Erythroblast (primary cell): Measurements from ENCODE around the gene MTHFR.

Experiments
- GATA1 ChIP-seq: IDR thresholded peaks from 2 replicates; pipeline ENCODE4 v1.6.1; 2011; ENCODE audit warnings: low read depth, mild to moderate bottlenecking, control low read depth, low read length, moderate library complexity
- POLR2A ChIP-seq: IDR thresholded peaks from 2 replicates; pipeline ENCODE4 v1.6.1; 2011; ENCODE audit warnings: mild to moderate bottlenecking, low read length

- TF ChIP-seq POLR2A (no peak), GATA1 (no peak)
These were observed 3.2 kb downstream of the MTHFR start for GRCh38 chr1:11802616-11802972.
